ENCODE results near the gene GPR173. TPM values are rescaled to one million over a fixed set of nuclear protein-coding genes. Genes with fewer than 3 reads are reported as not detected.

GPR173 gene
- total and polyA plus RNA-seq, 2 of the 8 experiments (the other 6 are each of a cell fraction or from before 2014, with no cell fraction given), result 7.0 to 11.3 TPM

GRCh38 chrX:53128097-53128749, 79.6 kb downstream of the GPR173 start (continued):
- TF ChIP-seq GTF2F1 (IDR thresholded peaks at IDR 0.05; ENCODE audit: borderline replicate concordance, low read depth, low read length), result no peak
- TF ChIP-seq EGR1 (IDR thresholded peaks at IDR 0.05; ENCODE audit: borderline replicate concordance, low read depth, low read length), result no peak
- TF ChIP-seq MAX (IDR thresholded peaks at IDR 0.05), result no peak
- no peak for TF ChIP-seq POU5F1 (IDR thresholded peaks at IDR 0.05; ENCODE audit: low read depth, low read length)
- no peak for TF ChIP-seq RXRA (IDR thresholded peaks at IDR 0.05; ENCODE audit: insufficient read depth, low read depth, low read length)
- no peak for TF ChIP-seq SUZ12 (IDR thresholded peaks at IDR 0.05; ENCODE audit: low read length)
- no peak for TF ChIP-seq RFX5 (IDR thresholded peaks at IDR 0.05; ENCODE audit: borderline replicate concordance, low read depth, low read length)
- no peak for TF ChIP-seq RNF2 (IDR thresholded peaks at IDR 0.05; ENCODE audit: borderline replicate concordance, low read depth, low read length, missing control alignments, poor library complexity, severe bottlenecking)
- no peak for TF ChIP-seq SIRT6 (IDR thresholded peaks at IDR 0.05; ENCODE audit: low read length)

Small RNA genes lying within 50 kb of the gene (small RNA-seq; reads per million reads assigned to genes)
- not detected for gene AL591212.2 (ENCODE audit: insufficient read depth)

Other genes starting within 250 kb of the GPR173 start
- not detected in 2 replicates for gene XAGE5, start 237.5 kb upstream of the GPR173 start, total RNA-seq (2021; fragmentation: NEBNext Ultra II Directional; extraction: Animal tissue kit (Norgen Biotek cat#: 25700))
- gene XAGE5, start 237.5 kb upstream of the GPR173 start, polyA plus RNA-seq (2011; rRNA removed), result not detected in 2 replicates
- not detected in 2 replicates for gene XAGE3, start 180.7 kb upstream of the GPR173 start, total RNA-seq (2021; fragmentation: NEBNext Ultra II Directional; extraction: Animal tissue kit (Norgen Biotek cat#: 25700))
- gene XAGE3, start 180.7 kb upstream of the GPR173 start, polyA plus RNA-seq (2011; rRNA removed), result not detected in 2 replicates
- gene FAM156B, start 151.5 kb upstream of the GPR173 start, total RNA-seq (2021; fragmentation: NEBNext Ultra II Directional; extraction: Animal tissue kit (Norgen Biotek cat#: 25700)), result 9.1 and 10.7 TPM in 2 replicates
- 31.3 and 36.2 TPM in 2 replicates for gene FAM156B, start 151.5 kb upstream of the GPR173 start, polyA plus RNA-seq (2011; rRNA removed)
- 11.0 and 13.6 TPM in 2 replicates for gene FAM156A, start 90.3 kb upstream of the GPR173 start, total RNA-seq (2021; fragmentation: NEBNext Ultra II Directional; extraction: Animal tissue kit (Norgen Biotek cat#: 25700))
- 11.7 and 16.0 TPM in 2 replicates for gene FAM156A, start 90.3 kb upstream of the GPR173 start, polyA plus RNA-seq (2011; rRNA removed)
- gene TSPYL2, start 33.6 kb downstream of the GPR173 start, total RNA-seq (2021; fragmentation: NEBNext Ultra II Directional; extraction: Animal tissue kit (Norgen Biotek cat#: 25700)), result 13.7 and 14.0 TPM in 2 replicates
- 13.4 and 13.7 TPM in 2 replicates for gene TSPYL2, start 33.6 kb downstream of the GPR173 start, polyA plus RNA-seq (2011; rRNA removed)
- gene KANTR, start 45.4 kb downstream of the GPR173 start, total RNA-seq (2021; fragmentation: NEBNext Ultra II Directional; extraction: Animal tissue kit (Norgen Biotek cat#: 25700)), result 7.5 and 9.5 TPM in 2 replicates
- gene KANTR, start 45.4 kb downstream of the GPR173 start, polyA plus RNA-seq (2011; rRNA removed), result 5.9 and 7.7 TPM in 2 replicates
- 82.2 and 88.5 TPM in 2 replicates for gene KDM5C, start 176.4 kb downstream of the GPR173 start, total RNA-seq (2021; fragmentation: NEBNext Ultra II Directional; extraction: Animal tissue kit (Norgen Biotek cat#: 25700))
- 42.4 and 57.0 TPM in 2 replicates for gene KDM5C, start 176.4 kb downstream of the GPR173 start, polyA plus RNA-seq (2011; rRNA removed)
- 48.5 and 54.9 TPM in 2 replicates for gene IQSEC2, start 232.8 kb downstream of the GPR173 start, total RNA-seq (2021; fragmentation: NEBNext Ultra II Directional; extraction: Animal tissue kit (Norgen Biotek cat#: 25700))
- gene IQSEC2, start 232.8 kb downstream of the GPR173 start, polyA plus RNA-seq (2011; rRNA removed), result 6.1 and 11.6 TPM in 2 replicates